Liver (tissue), 9 donors: Measurements from ENCODE around the gene MRFAP1. TPM values are rescaled to one million over a fixed set of nuclear protein-coding genes. Genes with fewer than 3 reads are reported as not detected.

Source experiments
- DNase-seq: peaks from one replicate; pipeline ENCODE4 v3.0.0-alpha.2; 2017; ENCODE audit warnings: low spot score
- H3K27ac ChIP-seq, 2 donors: one replicate each; pipeline ENCODE4 v1.7.0; 2013; ENCODE audit warnings: inconsistent platforms in 2 of 2, low read length in 2 of 2, control low read depth in 1 of 2, low read depth in 1 of 2, mild to moderate bottlenecking in 1 of 2
- H3K27me3 ChIP-seq, 4 donors: one replicate each; pipeline versions ENCODE4 v1.6.1 to v1.7.0; 2013; ENCODE audit warnings: low read length in 3 of 4, inconsistent platforms in 1 of 4, mild to moderate bottlenecking in 1 of 4, moderate library complexity in 1 of 4; ENCODE audit not compliant: control insufficient read depth in 4 of 4, insufficient read depth in 4 of 4
- H3K36me3 ChIP-seq, 4 donors: one replicate each; pipeline versions ENCODE4 v1.6.1 to v1.7.0; 2013; ENCODE audit warnings: low read length in 3 of 4, mild to moderate bottlenecking in 3 of 4, low read depth in 1 of 4, moderate library complexity in 1 of 4; ENCODE audit not compliant: control insufficient read depth in 4 of 4, insufficient read depth in 3 of 4
- H3K4me1 ChIP-seq, 4 donors: one replicate each; pipeline versions ENCODE4 v1.6.1 to v1.7.0; 2013; ENCODE audit warnings: low read length in 3 of 4, mild to moderate bottlenecking in 3 of 4, moderate library complexity in 1 of 4; ENCODE audit not compliant: control insufficient read depth in 4 of 4, insufficient read depth in 4 of 4
- H3K4me3 ChIP-seq, 3 donors: one replicate each; pipeline versions ENCODE4 v1.6.1 to v1.7.0; 2013; ENCODE audit warnings: low read length in 3 of 3, control low read depth in 1 of 3, low read depth in 1 of 3, mild to moderate bottlenecking in 1 of 3
- H3K9ac ChIP-seq, 2 donors: one replicate each; pipeline ENCODE4 v1.7.0; 2013; ENCODE audit warnings: low read length in 2 of 2, mild to moderate bottlenecking in 2 of 2, moderate library complexity in 2 of 2, control low read depth in 1 of 2, low read depth in 1 of 2
- H3K9me3 ChIP-seq, 4 donors: one replicate each; pipeline versions ENCODE4 v1.6.1 to v1.7.0; 2013; ENCODE audit warnings: low read length in 3 of 4; ENCODE audit not compliant: control insufficient read depth in 4 of 4
- EGR1 ChIP-seq, 2 donors: IDR thresholded peaks; 2 replicates each; pipeline ENCODE4 v1.6.1; 2016 to 2018; ENCODE audit warnings: antibody characterized with exemption in 2 of 2, low read depth in 2 of 2
- FOXA2 ChIP-seq: IDR thresholded peaks from 2 replicates; pipeline ENCODE4 v1.6.1; 2016; ENCODE audit warnings: antibody characterized with exemption
- GABPA ChIP-seq, 2 donors: IDR thresholded peaks in 1 of 2; conservative IDR thresholded peaks in 1 of 2; 2 replicates each; pipeline ENCODE4 v1.6.1; 2016; ENCODE audit warnings: antibody characterized with exemption in 2 of 2, mild to moderate bottlenecking in 1 of 2, moderate library complexity in 1 of 2
- HNF4A ChIP-seq, 2 donors: conservative IDR thresholded peaks; 2 replicates each; pipeline ENCODE4 v1.6.1; 2016; ENCODE audit warnings: antibody characterized with exemption in 2 of 2, mild to moderate bottlenecking in 2 of 2
- HNF4G ChIP-seq: IDR thresholded peaks from 2 replicates; pipeline ENCODE4 v1.6.1; 2016; ENCODE audit warnings: antibody characterized with exemption
- NR2F2 ChIP-seq: IDR thresholded peaks from 2 replicates; pipeline ENCODE4 v1.6.1; 2016; ENCODE audit warnings: antibody characterized with exemption
- TAF1 ChIP-seq: conservative IDR thresholded peaks from 2 replicates; pipeline ENCODE4 v1.6.1; 2016; ENCODE audit warnings: antibody characterized with exemption, mild to moderate bottlenecking
- YY1 ChIP-seq: IDR thresholded peaks from 2 replicates; pipeline ENCODE4 v1.6.1; 2016; ENCODE audit warnings: antibody characterized with exemption, mild to moderate bottlenecking
- WGBS: extraction: QIAGEN DNeasy Blood & Tissue Kit; methylation state at CpG from one replicate; pipeline ENCODE4 v1.1.7; 2013; 5-methylcytosine and 5-hydroxymethylcytosine counted together
- polyA plus RNA-seq, 2 donors: library from polyadenylated mRNA; stranded (reverse) in 1 of 2; unstranded in 1 of 2; fragments of 200-250 nt in 1 of 2; fragments of >200 nt in 1 of 2; fragmentation: Nextera tagmentation in 1 of 2; extraction: Ambion mirVana in 1 of 2; gene quantifications; one replicate each; pipeline versions ENCODE4 v1.2.1 to v1.2.3, GENCODE V29; 2013 to 2015
- total RNA-seq, 2 donors: library from RNA; depleted of rRNA; stranded (reverse); fragments of >200 nt; gene quantifications; one replicate each; pipeline ENCODE4 v1.2.3, GENCODE V29; 2014
- TF ChIP-seq, protein P1 (sequence below): IDR thresholded peaks from 2 replicates; pipeline ENCODE4 v1.6.1; 2016; ENCODE audit warnings: antibody characterized with exemption
- TF ChIP-seq, protein P2 (sequence below): IDR thresholded peaks from 2 replicates; pipeline ENCODE4 v1.6.1; 2016; ENCODE audit warnings: antibody characterized with exemption, mild to moderate bottlenecking
- TF ChIP-seq, protein P3 (sequence below): IDR thresholded peaks from 2 replicates; pipeline ENCODE4 v1.6.1; 2016; ENCODE audit warnings: antibody characterized with exemption
- donor health status: healthy.
- donor health status: healthy.
- donor health status: healthy.
- donor health status: healthy.
- donor health status: healthy.

Gene MRFAP1
- total and polyA plus RNA-seq, 4 donors: 78.5 to 176 (median 104) TPM

DNA sequence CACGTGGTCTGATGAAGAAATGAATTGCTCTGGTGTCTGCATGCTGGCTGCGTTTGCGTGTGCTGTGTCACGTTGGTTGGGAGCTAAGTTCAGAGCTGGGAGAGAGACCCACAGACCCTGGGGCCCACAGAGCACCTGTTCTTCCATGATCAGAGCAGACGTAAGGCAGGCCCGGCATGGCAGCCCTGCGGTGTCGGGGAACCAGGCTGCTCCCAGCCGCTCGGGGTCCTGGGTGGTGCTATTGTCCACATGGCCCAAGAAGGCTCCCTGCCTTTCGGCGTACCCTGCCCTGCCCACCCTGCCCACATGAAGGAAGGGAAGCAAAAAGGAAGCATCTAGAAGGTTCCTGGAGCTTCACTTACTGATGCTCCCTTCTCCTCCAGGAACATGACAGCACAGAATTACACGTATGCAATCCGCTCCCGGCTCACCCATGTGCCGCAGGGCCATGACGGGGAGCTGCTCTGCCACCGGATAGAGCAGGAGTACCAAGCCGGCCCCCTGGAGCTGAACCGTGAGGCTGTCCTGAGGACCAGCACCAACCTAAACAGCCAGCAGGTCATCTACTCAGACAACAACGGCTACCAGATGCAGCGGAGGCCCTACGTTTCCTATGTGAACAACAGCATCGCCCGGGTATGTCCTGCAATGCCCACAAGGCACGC, 30.9 kb upstream of the MRFAP1 start:
- H3K36me3 ChIP-seq: peaks cover 7 to 68% (median 28%) of the 10 kb centered on the region in 4 donors
- no peak overlapping the region for H3K4me3 ChIP-seq
- DNase-seq: no peak
- no peak for TF ChIP-seq YY1
- TF ChIP-seq TAF1: no peak
- no peak for TF ChIP-seq EGR1 (IDR thresholded peaks at IDR 0.05; ENCODE audit: low read depth in 2 of 2)
- no peak for TF ChIP-seq FOXA2
- TF ChIP-seq, protein P1, sequence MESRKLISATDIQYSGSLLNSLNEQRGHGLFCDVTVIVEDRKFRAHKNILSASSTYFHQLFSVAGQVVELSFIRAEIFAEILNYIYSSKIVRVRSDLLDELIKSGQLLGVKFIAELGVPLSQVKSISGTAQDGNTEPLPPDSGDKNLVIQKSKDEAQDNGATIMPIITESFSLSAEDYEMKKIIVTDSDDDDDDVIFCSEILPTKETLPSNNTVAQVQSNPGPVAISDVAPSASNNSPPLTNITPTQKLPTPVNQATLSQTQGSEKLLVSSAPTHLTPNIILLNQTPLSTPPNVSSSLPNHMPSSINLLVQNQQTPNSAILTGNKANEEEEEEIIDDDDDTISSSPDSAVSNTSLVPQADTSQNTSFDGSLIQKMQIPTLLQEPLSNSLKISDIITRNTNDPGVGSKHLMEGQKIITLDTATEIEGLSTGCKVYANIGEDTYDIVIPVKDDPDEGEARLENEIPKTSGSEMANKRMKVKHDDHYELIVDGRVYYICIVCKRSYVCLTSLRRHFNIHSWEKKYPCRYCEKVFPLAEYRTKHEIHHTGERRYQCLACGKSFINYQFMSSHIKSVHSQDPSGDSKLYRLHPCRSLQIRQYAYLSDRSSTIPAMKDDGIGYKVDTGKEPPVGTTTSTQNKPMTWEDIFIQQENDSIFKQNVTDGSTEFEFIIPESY: no peak
- no peak for TF ChIP-seq NR2F2
- TF ChIP-seq, protein P2, sequence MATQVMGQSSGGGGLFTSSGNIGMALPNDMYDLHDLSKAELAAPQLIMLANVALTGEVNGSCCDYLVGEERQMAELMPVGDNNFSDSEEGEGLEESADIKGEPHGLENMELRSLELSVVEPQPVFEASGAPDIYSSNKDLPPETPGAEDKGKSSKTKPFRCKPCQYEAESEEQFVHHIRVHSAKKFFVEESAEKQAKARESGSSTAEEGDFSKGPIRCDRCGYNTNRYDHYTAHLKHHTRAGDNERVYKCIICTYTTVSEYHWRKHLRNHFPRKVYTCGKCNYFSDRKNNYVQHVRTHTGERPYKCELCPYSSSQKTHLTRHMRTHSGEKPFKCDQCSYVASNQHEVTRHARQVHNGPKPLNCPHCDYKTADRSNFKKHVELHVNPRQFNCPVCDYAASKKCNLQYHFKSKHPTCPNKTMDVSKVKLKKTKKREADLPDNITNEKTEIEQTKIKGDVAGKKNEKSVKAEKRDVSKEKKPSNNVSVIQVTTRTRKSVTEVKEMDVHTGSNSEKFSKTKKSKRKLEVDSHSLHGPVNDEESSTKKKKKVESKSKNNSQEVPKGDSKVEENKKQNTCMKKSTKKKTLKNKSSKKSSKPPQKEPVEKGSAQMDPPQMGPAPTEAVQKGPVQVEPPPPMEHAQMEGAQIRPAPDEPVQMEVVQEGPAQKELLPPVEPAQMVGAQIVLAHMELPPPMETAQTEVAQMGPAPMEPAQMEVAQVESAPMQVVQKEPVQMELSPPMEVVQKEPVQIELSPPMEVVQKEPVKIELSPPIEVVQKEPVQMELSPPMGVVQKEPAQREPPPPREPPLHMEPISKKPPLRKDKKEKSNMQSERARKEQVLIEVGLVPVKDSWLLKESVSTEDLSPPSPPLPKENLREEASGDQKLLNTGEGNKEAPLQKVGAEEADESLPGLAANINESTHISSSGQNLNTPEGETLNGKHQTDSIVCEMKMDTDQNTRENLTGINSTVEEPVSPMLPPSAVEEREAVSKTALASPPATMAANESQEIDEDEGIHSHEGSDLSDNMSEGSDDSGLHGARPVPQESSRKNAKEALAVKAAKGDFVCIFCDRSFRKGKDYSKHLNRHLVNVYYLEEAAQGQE: no peak
- WGBS: 96% methylated on average over 26 of the region's 26 CpGs
- no peaks in the 10 kb centered on the region for H3K4me1 ChIP-seq
- H3K27me3 ChIP-seq: no peaks in the 10 kb centered on the region
- no peak overlapping the region for H3K9ac ChIP-seq
- H3K9me3 ChIP-seq: peaks cover 0 to 6% (median 2%) of the 10 kb centered on the region in 4 donors
- no peak overlapping the region for H3K27ac ChIP-seq

DNA sequence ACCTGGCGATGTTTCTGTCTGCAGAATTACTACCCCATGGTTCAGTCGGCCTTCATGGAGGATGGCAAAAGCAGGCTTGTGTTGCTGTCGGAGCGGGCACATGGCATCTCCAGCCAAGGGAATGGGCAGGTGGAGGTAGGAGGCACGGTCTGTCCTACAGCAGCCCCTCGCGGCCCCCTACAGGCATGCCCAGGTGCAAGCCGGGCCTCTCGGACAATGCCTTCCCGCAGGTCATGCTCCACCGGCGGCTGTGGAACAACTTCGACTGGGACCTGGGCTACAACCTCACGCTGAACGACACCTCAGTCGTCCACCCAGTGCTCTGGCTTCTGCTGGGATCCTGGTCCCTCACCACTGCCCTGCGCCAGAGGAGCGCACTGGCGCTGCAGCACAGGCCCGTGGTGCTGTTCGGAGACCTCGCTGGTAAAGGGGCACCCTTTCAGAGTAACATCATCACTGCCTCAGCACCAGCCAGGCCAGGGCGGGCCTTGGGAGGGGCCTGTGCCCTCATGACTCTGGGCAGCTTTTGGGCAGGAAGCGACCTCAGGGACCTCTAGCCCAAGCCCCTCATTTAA, 29.5 kb upstream of the MRFAP1 start:
- H3K36me3 ChIP-seq: peaks cover 6 to 62% (median 21%) of the 10 kb centered on the region in 4 donors
- TF ChIP-seq HNF4G (no peak), HNF4A (conservative IDR thresholded peaks at IDR 0.05) (no peak), GABPA (IDR thresholded peaks at IDR 0.05 in 1 of 2, conservative IDR thresholded peaks at IDR 0.05 in 1 of 2) (no peak)
- TF ChIP-seq, protein P3, sequence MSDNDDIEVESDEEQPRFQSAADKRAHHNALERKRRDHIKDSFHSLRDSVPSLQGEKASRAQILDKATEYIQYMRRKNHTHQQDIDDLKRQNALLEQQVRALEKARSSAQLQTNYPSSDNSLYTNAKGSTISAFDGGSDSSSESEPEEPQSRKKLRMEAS: no peak
- no peaks in the 10 kb centered on the region for H3K4me1 ChIP-seq
- no peak overlapping the region for H3K27ac ChIP-seq
- H3K27me3 ChIP-seq: no peaks in the 10 kb centered on the region
- no peak for DNase-seq
- H3K4me3 ChIP-seq: no peak overlapping the region
- no peak overlapping the region for H3K9ac ChIP-seq
- WGBS: 97% methylated on average over 24 of the region's 24 CpGs
- H3K9me3 ChIP-seq: no peaks in the 10 kb centered on the region
